ENCODE results near the gene CNNM4.

The CNNM4 gene

DNA sequence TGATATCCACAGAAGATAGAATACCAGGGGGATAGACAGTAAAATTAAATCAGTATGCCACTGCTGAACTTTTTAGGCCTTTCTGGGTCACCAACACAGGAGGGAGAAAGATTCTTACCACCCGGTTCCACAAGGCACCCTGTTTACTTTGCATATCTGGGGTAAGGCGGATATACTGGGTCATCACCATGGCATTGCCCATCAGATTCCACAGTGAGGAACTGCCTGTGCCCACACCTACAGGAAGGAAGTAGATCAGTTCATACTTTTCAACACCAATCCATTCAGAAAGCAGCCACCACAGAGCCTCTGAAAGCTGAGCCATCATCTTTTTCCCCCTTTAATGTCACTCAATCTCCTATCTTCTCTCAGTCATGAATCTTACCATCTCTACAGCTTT, 22.9 kb upstream of the CNNM4 start:
- no peak for TF ChIP-seq POLR2A (IDR thresholded peaks at IDR 0.05; ENCODE audit: low read depth, low read length)
- TF ChIP-seq TAF1 (IDR thresholded peaks at IDR 0.05; ENCODE audit: borderline replicate concordance, low read depth, low read length) = no peak
- no peak for TF ChIP-seq POLR2AphosphoS5 (IDR thresholded peaks at IDR 0.05; ENCODE audit: low read depth, low read length)
- DNase-seq (ENCODE audit: insufficient read length) (no peak), FAIRE-seq (no peak)

DNA sequence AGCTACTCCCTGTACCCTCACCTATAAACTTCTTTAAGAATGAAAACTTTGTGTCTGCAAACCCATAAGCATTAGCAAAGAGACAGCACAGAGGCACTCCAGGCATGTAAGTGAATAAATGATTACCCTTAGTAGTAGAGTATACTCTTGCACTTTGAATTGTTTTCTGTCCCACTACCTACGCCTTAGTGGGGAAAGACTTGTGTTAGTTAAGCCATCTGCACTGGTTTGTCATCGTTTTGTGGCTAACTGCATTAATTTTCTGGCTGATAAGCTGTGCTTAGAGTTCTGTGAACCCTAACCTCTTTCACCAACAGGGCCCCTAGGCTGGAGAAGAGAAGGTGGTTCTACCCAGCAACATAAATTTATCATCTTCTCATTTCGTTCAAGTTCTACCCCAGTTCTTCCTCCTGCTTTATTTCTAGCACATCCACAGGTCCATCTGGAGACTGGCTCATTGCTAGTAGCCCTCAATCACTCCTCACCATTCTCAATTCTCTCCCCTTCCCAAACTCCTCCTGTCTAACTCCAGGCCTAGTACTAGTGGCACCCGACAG, 21.5 kb upstream of the CNNM4 start:
- no peak for TF ChIP-seq POLR2AphosphoS5 (IDR thresholded peaks at IDR 0.05; ENCODE audit: low read depth, low read length)
- no peak for TF ChIP-seq TAF1 (IDR thresholded peaks at IDR 0.05; ENCODE audit: borderline replicate concordance, low read depth, low read length)
- TF ChIP-seq POLR2A (IDR thresholded peaks at IDR 0.05; ENCODE audit: low read depth, low read length) = no peak
- no peak for DNase-seq (ENCODE audit: insufficient read length)
- FAIRE-seq = no peak

DNA sequence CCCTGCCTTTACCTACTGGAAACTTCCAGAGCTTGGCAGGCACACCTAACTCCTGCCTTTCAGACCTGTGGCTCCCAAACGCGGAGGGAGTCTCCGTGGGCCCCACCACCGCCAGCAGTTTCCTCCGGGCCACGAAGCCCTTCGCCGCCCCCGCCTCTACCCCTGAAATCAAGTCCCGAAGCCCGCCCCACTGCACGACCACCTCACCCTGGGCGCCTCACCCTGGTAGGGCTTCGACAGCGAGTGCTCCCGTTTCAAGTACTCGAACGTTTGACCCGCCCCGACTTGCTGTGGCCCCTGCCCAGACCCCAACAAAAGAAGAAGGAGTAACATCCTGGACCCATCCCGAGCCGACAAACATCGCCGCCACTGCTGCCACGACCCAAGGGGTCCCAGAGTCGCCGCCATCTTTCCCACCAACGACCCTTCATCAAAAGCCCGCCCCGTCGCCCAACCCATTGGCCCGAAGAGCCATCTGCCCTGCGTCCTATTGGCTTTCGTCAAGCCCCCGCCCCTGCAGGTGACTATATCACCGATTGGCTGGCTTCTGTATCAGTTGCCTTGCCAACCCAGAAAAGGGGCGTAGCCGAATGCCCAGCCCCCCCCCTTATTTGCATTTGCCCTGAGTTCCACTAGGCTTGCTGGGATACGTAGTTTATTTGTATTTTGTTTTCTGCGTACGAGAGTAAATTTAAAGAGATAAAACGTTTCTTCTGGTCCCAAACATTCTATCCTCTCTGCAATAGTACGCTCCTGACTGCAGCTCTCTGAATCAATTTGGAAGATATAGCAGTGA, 20.9 kb upstream of the CNNM4 start, which contains the start of gene LMAN2L:
Gene LMAN2L (minus strand): TSS at position 432 of the 796 bp plus-strand sequence. CDS start 24 bp downstream, at position 408.
- DNase-seq (ENCODE audit: insufficient read length) (peak; percentile 81), FAIRE-seq (peak; percentile 90)
- TF ChIP-seq POLR2AphosphoS5 (IDR thresholded peaks at IDR 0.05; ENCODE audit: low read depth, low read length) (no peak), POLR2A (IDR thresholded peaks at IDR 0.05; ENCODE audit: low read depth, low read length) (peak; percentile 76), TAF1 (IDR thresholded peaks at IDR 0.05; ENCODE audit: borderline replicate concordance, low read depth, low read length) (peak; percentile 77)

DNA sequence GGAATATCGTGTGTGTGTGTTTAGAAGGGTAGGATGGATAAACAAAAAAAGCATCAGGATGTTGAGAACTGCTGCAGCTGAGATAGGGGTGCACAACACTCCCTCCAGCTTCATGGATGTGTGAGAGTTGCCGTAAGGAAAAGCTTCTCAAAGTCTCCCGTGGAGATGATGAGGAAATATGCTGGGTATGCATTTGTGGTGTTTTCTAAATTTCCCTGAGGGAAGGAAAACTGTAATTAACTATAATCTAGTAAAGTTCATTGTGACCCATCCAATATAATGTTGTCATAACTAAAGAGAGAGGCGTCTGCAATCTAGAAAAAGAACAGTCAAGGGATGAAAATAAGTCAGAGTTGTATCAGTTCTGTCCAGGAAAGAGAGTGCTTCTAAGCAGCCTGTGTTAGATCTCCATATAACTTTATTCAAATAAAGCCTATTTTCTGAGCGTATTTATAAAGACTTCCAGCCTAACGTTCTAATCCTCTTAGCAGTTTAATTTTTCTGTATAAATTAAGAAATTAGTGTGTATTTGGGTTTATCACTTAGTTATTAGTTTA, 13.6 kb upstream of the CNNM4 start:
- DNase-seq (ENCODE audit: insufficient read length) (no peak), FAIRE-seq (no peak)
- TF ChIP-seq TAF1 (IDR thresholded peaks at IDR 0.05; ENCODE audit: borderline replicate concordance, low read depth, low read length) (no peak), POLR2A (IDR thresholded peaks at IDR 0.05; ENCODE audit: low read depth, low read length) (no peak), POLR2AphosphoS5 (IDR thresholded peaks at IDR 0.05; ENCODE audit: low read depth, low read length) (no peak)

DNA sequence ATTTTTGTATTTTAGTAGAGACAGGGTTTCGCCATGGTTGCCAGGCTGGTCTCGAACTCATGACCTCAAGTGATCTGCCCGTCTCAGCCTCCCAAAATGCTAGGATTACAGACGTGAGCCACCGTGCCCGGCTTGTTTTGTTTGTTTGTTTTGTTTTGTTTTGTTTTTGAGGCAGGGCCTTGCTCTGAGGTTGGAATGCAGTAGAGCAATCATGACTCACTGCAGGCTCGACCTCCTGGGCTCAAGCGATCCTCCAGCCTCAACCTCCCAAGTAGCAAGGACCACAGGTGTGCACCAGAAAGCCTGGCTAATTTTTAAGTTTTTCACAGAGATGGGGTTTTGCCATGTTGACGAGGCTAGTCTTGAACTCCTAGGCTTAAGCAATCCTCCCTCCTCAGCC, 8.9 kb upstream of the CNNM4 start:
- DNase-seq (ENCODE audit: insufficient read length) (no peak), FAIRE-seq (no peak)
- no peak for TF ChIP-seq POLR2A (IDR thresholded peaks at IDR 0.05; ENCODE audit: low read depth, low read length)
- TF ChIP-seq TAF1 (IDR thresholded peaks at IDR 0.05; ENCODE audit: borderline replicate concordance, low read depth, low read length) = no peak
- TF ChIP-seq POLR2AphosphoS5 (IDR thresholded peaks at IDR 0.05; ENCODE audit: low read depth, low read length) = no peak

DNA sequence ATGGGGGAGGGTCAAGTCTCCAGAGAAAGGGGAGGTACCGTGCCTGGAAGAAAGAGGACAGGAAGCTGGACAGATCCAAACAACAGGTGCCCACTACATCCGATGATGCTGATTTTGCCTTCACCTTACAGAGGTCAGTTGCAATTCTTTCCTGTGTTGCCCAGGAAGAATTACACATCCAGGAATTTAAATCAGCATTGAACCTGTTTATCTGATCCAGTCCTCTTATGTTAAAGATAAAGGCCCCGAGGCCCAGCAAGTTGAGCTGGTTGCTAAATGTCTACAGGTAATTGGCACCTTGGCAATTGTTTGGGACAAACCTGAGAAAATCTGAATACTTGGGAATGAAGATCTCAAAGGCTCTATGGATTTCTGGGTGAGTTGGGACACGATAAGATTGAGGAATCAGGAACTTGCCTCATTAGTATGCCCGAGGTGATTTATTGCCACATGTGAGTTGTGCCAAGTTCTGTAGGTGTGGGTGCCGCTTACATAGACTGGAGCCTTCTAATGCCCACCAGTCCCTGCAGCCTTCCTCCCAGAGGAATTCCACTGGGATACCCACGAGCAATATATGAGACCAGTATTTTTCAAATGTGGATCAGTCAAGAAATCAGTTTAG, 6.9 kb upstream of the CNNM4 start:
- FAIRE-seq (no peak), DNase-seq (ENCODE audit: insufficient read length) (no peak)
- TF ChIP-seq POLR2AphosphoS5 (IDR thresholded peaks at IDR 0.05; ENCODE audit: low read depth, low read length) = no peak
- TF ChIP-seq POLR2A (IDR thresholded peaks at IDR 0.05; ENCODE audit: low read depth, low read length) = no peak
- no peak for TF ChIP-seq TAF1 (IDR thresholded peaks at IDR 0.05; ENCODE audit: borderline replicate concordance, low read depth, low read length)

DNA sequence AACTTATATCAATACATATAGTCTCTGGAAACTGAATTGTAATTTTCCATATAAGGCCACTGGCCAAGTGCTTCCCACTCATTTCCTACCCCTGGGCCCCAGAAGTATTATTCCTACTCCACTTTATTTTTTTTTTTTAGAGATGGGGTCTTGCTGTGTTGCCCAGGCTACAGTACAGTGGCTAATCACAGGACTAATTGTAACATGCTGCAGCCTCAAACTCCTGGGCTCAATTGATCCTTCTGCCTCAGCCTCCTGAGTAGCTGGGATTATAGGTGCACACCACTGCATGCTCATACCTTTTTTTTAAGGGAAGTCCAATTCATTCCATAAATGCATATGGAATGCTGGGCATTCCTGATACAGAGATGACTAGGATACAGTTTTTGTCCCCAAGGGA, 6.4 kb upstream of the CNNM4 start:
- FAIRE-seq (no peak), DNase-seq (ENCODE audit: insufficient read length) (no peak)
- TF ChIP-seq POLR2A (IDR thresholded peaks at IDR 0.05; ENCODE audit: low read depth, low read length) = no peak
- no peak for TF ChIP-seq POLR2AphosphoS5 (IDR thresholded peaks at IDR 0.05; ENCODE audit: low read depth, low read length)
- no peak for TF ChIP-seq TAF1 (IDR thresholded peaks at IDR 0.05; ENCODE audit: borderline replicate concordance, low read depth, low read length)

DNA sequence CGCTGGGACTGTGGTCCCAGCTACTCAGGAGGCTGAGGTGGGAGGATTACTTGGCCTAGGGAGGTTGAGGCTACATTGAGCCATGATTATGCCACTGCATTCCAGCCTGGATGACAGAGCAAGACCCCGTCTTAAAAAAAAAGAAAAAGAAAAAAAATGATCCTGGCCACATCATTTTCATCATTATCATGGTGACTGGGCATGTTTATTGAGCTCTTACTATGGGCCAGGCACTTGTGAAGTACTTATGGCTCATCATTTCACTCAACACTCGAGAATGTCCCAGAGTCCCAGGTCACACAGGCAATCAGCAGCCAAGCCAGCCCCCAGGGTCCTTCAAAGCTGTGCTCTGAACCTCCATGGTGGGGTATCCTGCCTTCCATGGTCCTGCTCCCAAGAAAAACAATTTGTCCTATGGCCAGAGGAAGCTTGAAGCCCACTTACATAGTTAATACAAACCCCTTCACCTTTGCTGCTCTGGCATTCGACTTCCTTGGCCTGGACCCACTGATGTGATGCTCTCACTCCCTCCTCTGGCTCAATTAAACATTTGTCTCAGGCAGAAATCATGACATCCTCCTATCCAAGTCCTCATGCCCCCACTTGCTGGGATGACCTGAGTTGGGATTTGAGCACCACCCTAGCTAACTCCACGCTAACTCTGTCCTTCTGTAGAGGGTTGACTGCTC, 3.8 kb upstream of the CNNM4 start:
- no peak for FAIRE-seq
- TF ChIP-seq POLR2A (IDR thresholded peaks at IDR 0.05; ENCODE audit: low read depth, low read length) (no peak), POLR2AphosphoS5 (IDR thresholded peaks at IDR 0.05; ENCODE audit: low read depth, low read length) (no peak), TAF1 (IDR thresholded peaks at IDR 0.05; ENCODE audit: borderline replicate concordance, low read depth, low read length) (no peak)
- DNase-seq (ENCODE audit: insufficient read length) = no peak

DNA sequence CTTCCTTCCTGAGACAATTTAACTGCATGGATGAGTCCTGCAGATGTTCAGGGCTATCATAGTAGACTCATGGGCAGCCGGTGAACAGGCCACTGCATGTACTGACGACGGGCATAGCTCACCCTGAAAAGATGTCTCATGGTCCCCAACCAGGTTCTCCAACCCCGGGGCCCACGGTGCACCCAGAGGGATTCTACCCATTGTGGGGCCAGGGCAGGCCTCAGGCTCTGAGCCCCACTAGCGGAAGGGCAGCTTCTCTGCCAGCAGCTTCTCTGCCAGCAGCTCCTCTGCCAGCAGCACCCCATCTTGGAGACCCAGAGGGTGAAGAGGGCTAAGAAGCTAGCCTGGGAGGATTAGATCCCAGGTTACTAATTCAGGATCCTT, 3.2 kb upstream of the CNNM4 start:
- TF ChIP-seq TAF1 (IDR thresholded peaks at IDR 0.05; ENCODE audit: borderline replicate concordance, low read depth, low read length) (no peak), POLR2AphosphoS5 (IDR thresholded peaks at IDR 0.05; ENCODE audit: low read depth, low read length) (no peak), POLR2A (IDR thresholded peaks at IDR 0.05; ENCODE audit: low read depth, low read length) (no peak)
- FAIRE-seq (no peak), DNase-seq (ENCODE audit: insufficient read length) (no peak)

DNA sequence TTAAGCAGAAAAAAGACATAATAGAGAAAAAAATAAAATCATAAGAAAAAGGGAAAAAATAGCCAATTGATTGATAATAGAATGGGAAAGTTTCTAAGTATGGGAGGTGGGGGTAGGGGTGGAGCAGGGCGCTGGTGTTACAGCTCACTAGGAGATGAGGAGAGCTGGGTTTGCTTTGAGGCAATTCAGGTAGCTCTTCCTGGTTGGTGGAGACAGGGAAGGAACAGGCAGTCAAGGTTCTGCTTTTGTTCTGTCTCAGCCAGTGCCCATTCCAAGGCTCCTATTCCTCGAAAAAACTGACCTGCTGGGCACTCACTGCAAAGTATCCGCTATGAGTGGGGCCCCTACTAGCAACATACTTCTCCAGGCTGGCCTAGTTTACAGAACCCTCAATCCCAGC, 1.7 kb upstream of the CNNM4 start:
- DNase-seq (ENCODE audit: insufficient read length) (no peak), FAIRE-seq (no peak)
- TF ChIP-seq POLR2AphosphoS5 (IDR thresholded peaks at IDR 0.05; ENCODE audit: low read depth, low read length) (no peak), TAF1 (IDR thresholded peaks at IDR 0.05; ENCODE audit: borderline replicate concordance, low read depth, low read length) (no peak), POLR2A (IDR thresholded peaks at IDR 0.05; ENCODE audit: low read depth, low read length) (no peak)

DNA sequence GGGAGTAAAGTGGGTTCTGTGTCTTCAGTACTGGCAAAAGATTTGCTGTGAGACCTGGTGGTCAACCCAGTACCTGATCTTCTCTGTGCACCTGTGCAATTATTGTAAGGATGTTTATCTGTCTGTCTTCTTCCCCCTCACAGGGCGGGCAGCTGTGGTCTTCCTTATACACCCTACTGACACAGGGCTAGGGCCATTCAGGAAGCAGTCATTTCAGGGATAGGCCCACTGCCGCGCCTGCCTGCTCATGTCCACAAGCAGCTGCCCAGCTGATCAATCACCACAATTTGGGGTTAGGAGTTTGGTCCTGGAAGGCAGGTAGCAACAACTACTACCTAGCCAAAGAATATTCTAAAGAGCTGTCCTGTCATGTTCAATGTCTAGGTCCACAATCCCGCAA, 1.2 kb upstream of the CNNM4 start:
- DNase-seq (ENCODE audit: insufficient read length) (no peak), FAIRE-seq (no peak)
- TF ChIP-seq POLR2AphosphoS5 (IDR thresholded peaks at IDR 0.05; ENCODE audit: low read depth, low read length) (no peak), POLR2A (IDR thresholded peaks at IDR 0.05; ENCODE audit: low read depth, low read length) (no peak), TAF1 (IDR thresholded peaks at IDR 0.05; ENCODE audit: borderline replicate concordance, low read depth, low read length) (no peak)

All from GM12892 (cell line).